ENCODE data around the gene BEND4. TPM values are rescaled to one million over a fixed set of nuclear protein-coding genes. Genes with fewer than 3 reads are reported as not detected.

The BEND4 gene
- total RNA-seq, 1 donor from 2014 or later = not detected

DNA sequence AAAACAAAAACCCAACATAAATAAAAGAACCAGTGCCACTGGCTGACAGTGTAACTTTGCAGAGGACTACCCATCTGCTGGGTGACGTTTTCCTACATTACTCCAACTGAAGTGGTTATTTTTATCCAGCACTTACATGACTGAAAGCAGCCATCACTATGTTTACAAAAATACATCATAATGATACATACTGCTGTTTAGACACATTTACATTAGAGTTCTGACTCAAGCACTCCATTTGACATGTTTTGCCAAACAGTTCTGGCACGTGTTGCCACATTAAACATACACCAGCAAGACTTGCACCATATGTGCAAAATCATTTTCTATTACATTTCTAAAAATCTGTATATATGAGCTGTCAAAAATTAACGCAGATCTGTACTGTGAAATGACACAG is 39.6 kb downstream of the BEND4 start:
- DNase-seq (ENCODE audit: low spot score) = no peak

DNA sequence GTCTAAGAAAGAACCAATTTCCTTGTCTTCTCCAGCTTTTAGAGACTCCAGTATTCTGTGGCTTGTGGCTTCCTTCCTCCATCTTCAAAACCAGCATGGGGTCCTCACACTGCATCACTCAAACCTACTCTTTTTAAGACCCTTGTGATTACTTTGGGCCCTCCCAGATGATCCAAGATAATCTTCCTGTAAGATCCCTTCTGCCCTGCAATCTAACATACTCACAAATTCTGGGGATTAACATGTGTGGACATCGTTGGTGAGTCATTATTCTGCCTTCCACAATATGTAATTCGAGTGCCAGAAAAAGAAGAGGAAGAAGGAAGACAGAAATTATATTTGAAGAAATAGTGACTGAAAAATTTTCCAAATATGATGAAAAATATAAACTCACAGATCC is 47.9 kb downstream of the BEND4 start:
- no peak for DNase-seq (ENCODE audit: low spot score)

DNA sequence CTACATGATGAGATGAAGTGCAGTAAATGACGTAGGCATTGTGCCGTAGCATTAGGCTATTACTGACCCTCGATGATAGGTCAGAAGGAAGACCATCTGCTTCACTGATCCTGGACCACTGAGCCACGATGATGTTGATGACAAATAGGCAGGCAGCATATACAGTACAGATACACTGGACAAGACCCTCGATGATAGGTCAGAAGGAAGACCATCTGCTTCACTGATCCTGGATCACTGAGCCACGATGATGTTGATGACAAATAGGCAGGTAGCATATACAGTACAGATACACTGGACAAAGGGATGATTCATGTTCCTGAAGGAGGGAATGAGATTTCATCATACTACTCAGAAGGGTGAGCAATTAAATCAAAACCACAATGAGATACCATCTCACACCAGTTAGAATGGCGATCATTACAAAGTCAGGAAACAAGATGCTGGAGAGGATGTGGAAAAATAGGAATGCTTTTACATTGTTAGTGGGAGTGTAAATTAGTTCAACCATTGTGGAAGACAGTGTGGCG is 50.9 kb downstream of the BEND4 start:
- no peak for DNase-seq (ENCODE audit: low spot score)

DNA sequence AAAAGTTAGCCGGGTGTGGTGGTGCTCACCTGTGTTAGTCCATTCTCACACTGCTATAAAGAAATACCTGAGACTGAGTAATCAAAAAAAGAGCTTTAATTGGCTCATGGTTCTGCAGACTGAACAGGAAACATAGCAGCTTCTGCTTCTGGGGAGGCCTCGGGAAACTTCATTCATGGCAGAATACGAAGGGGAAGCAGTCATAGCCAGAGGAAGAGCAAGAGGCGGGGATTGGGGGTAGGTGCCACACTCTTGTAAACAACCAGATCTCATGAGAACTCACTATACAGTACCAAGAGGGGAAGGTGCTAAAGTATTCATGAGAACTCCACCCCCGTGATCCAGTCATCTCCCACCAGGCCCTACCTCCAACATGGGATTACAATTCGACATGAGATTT is 64.1 kb downstream of the BEND4 start:
- DNase-seq (ENCODE audit: low spot score) = no peak

- no peak for DNase-seq (ENCODE audit: low spot score)
Measured at GRCh38 chr4:42083816-42084215, 68.6 kb downstream of the BEND4 start.

- DNase-seq (ENCODE audit: low spot score) = no peak
Measured at GRCh38 chr4:42080306-42080705, 72.1 kb downstream of the BEND4 start.

DNA sequence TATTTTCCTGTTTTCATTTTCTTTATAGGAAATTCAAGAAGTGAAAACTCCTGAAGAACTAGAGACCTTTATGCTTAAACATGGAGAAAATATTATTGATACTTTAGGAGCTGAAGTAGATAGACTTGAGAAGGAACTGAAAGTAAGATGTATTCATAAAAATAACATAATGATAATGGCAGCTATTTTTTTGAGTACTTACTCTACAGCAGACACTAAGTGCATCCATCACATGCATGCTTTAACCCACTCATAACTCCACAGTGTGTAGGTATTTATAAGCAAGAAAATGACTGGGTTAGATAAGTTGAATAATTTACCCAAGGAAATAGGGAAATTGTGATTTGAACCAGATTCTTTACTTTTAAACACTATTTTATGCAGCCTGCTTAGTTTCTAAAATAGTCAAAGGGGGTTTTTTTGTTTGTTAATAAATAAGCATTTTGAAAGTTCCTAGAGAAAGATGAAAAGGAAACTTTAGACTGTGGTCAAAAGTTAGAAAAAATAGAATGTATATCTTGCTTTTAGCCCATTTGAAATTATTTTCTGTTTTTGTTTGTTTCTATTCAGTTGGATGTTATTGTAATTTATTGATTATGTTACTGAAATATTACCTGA is 74.2 kb downstream of the BEND4 start:
- DNase-seq (ENCODE audit: low spot score) = no peak

DNA sequence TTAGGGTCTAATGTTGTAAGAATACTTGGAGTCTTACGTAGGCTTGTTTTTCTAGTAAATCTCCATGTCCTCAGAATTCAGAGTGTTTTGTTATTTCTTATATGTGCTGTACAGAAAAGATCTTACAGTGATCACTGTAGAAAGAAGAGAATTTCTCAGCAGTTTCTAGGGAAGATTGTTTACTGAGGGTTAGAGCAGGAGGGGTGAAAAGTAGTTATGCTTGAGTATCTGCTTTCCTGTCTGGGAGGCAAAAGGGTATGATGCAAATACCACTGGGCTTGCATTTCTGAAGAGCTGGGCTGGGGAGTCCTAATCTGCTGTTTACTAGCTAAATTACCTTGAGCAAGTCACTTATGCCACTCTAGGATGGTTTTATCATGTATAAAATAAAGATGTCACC is 78.2 kb downstream of the BEND4 start:
- DNase-seq (ENCODE audit: low spot score) = no peak

DNA sequence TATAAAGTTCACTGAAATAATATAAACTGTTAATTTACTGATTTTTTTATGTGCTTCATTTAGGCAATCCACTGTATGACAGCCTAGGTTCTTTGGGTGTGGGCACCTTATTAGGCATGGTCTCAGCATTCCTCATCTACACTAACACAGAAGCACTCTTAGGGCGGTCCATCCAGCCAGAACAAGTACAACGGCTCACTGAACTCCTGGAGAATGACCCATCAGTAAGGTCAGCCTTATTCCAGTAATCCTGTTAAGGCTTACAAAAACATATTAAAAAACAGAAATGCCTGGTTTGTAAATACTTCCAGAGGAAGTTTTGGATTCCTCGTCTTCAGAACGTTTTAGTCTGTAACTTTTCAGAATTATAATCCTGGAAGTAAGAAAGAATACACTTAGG is 82.0 kb downstream of the BEND4 start:
- DNase-seq (ENCODE audit: low spot score) = no peak

DNA sequence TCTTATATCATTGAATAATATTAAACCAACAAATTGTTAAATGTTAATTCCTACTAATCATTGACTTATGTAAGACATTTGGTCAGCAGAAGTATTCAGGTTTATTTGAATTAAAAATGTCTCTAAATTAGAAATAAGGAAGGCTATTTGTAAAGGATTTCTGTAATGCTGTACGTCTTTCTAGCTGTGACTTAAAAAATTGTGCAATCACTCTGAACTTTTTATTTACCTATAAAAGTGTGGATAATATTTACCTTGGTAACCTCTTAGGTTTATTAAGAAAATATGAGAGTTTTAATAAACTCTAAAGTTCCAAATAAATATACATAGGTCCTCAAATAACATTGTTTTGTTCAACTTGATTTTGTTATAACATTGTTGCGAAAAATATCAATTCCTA is 85.2 kb downstream of the BEND4 start:
- DNase-seq (ENCODE audit: low spot score) = no peak

- DNase-seq (ENCODE audit: low spot score) = no peak
Measured at GRCh38 chr4:42066402-42066801, 86.1 kb downstream of the BEND4 start.

Other genes with a start within 250 kb of the BEND4 start
- 49.7 TPM for gene TMEM33, start 217.2 kb downstream of the BEND4 start, total RNA-seq
- 0.35 TPM for gene DCAF4L1, start 170.9 kb downstream of the BEND4 start, total RNA-seq
- 31.5 TPM for gene SLC30A9, start 162.1 kb downstream of the BEND4 start, total RNA-seq
- gene SHISA3, start 244.8 kb upstream of the BEND4 start, total RNA-seq = 0.48 TPM

Data from mesenteric fat pad (tissue), 1 donor.